DOHH2 (cell line): Measurements from ENCODE around the gene SPEM2.

Experiments used
- EZH2phosphoT487 ChIP-seq: fragments of 200-600 bp; sonication (generic); IDR thresholded peaks from 2 replicates; pipeline ENCODE4 v1.6.1; 2017; ENCODE audit warnings: borderline replicate concordance, mild to moderate bottlenecking, antibody characterized with exemption, low read length, moderate library complexity, mixed read lengths
- TF ChIP-seq, protein P1 (sequence below): fragments of 200-600 bp; sonication (generic); IDR thresholded peaks from one replicate; pipeline ENCODE4 v1.5.1; 2014; ENCODE audit warnings: antibody characterized with exemption, mild to moderate bottlenecking, low read depth, low read length; ENCODE audit not compliant: poor library complexity, severe bottlenecking

- TF ChIP-seq, protein P1, sequence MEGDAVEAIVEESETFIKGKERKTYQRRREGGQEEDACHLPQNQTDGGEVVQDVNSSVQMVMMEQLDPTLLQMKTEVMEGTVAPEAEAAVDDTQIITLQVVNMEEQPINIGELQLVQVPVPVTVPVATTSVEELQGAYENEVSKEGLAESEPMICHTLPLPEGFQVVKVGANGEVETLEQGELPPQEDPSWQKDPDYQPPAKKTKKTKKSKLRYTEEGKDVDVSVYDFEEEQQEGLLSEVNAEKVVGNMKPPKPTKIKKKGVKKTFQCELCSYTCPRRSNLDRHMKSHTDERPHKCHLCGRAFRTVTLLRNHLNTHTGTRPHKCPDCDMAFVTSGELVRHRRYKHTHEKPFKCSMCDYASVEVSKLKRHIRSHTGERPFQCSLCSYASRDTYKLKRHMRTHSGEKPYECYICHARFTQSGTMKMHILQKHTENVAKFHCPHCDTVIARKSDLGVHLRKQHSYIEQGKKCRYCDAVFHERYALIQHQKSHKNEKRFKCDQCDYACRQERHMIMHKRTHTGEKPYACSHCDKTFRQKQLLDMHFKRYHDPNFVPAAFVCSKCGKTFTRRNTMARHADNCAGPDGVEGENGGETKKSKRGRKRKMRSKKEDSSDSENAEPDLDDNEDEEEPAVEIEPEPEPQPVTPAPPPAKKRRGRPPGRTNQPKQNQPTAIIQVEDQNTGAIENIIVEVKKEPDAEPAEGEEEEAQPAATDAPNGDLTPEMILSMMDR: no peak
- no peak for TF ChIP-seq EZH2phosphoT487
These were observed 26.8 kb upstream of the SPEM2 start for GRCh38 chr17:7398612-7399011.
